ENCODE measurements around the gene ZMYND12.

Gene ZMYND12

DNA sequence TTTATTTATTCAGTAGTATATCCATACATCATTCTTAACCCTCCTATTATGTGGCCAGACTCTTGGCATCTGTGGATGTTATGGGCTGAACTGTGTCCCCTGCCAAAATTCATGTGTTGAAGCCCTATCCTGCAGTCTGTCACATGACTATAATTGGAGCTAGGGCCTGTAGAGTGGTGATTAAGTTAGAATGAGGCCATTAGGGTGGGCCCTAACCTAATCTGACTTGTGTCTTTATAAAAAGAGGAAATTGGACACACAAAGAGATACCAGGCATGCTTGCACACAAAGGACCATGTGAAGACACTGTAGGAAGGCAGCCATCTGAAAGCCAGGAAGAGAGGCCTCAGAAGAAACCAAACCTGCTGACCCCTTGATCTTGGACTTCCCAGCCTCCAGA is 6.6 kb downstream of the ZMYND12 start:
- Histone ChIP-seq H3K27ac (no peak overlapping the region), H3K9me3 (no peaks in the 10 kb centered on the region), H3K4me1 (no peaks in the 10 kb centered on the region), H3K4me3 (no peak overlapping the region), H4K20me1 (no peaks in the 10 kb centered on the region), H3K36me3 (no peaks in the 10 kb centered on the region), H3K27me3 (no peaks in the 10 kb centered on the region), H3K9ac (no peak overlapping the region), H3K4me2 (no peak overlapping the region)
- no peak for TF ChIP-seq Cebpa-rat (IDR thresholded peaks at IDR 0.05)

DNA sequence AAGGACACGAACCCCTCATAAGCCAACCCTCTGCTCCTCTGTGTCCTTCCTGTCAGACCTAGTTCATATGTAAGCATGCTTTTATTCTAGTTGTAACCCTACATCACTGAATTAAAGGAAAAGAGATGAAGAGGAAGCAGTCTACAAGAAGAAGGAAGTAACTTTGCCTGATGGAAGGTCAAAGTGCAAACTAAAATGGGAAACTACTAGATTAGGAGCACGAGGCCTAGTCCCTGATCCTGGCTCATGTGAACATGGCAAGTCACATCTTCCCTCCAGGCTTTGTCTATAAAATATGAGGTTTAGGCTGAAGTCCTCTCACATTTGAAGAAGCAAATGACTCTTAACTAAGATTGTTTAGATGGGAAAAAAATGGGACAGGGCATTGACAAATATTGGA is 13.2 kb downstream of the ZMYND12 start:
- Histone ChIP-seq H3K9ac (no peak overlapping the region), H3K27me3 (no peaks in the 10 kb centered on the region), H3K36me3 (no peaks in the 10 kb centered on the region), H4K20me1 (no peaks in the 10 kb centered on the region), H3K4me2 (no peak overlapping the region), H3K4me1 (no peaks in the 10 kb centered on the region), H3K9me3 (no peaks in the 10 kb centered on the region), H3K27ac (no peak overlapping the region), H3K4me3 (no peak overlapping the region)
- no peak for TF ChIP-seq Cebpa-rat (IDR thresholded peaks at IDR 0.05)

DNA sequence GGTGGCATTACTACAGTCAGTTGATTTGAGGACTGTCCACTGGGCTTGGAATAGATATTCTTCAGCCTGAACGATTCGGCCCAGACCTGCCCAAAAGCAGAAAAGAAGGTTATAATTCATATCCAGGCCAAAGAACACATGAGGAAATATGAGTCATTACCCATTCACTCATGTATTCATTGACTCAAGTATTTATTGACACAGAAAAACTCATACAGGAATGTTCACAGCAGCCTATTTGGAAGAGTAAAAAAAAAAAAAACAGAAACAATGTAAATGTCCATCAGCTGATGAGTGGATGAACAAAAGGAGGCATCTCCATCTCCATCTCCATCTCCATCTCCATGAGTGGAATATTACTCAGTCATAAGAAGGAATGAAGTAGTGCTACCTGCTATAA is 15.9 kb downstream of the ZMYND12 start:
- Histone ChIP-seq H3K4me3 (no peak overlapping the region), H3K27ac (no peak overlapping the region), H3K9ac (no peak overlapping the region), H4K20me1 (no peaks in the 10 kb centered on the region), H3K9me3 (no peaks in the 10 kb centered on the region), H3K4me2 (no peak overlapping the region), H3K27me3 (no peaks in the 10 kb centered on the region), H3K36me3 (no peaks in the 10 kb centered on the region), H3K4me1 (no peaks in the 10 kb centered on the region)
- TF ChIP-seq Cebpa-rat (IDR thresholded peaks at IDR 0.05): no peak

DNA sequence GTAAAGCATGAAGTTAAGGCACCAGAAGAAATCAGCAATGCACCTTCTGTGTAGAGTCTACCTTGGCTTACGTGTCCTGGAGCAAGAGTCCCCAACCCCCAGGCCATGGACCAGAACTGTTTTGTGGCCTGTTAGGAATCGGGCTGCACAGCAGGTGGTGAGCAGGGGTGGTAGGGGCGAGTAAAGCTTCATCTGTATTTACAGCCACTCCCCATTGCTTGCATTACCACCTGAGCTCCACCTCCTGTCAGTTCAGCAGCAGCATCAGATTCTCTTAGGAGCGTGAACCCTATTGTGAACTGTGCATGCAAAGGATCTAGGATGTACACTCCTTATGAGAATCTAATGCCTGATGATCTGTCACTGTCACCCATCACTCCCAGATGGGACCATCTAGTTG is 21.5 kb downstream of the ZMYND12 start:
- H3K4me1 ChIP-seq: peaks cover 10% of the 10 kb centered on the region
- H4K20me1 ChIP-seq: no peaks in the 10 kb centered on the region
- no peak overlapping the region for H3K27ac ChIP-seq
- no peak for TF ChIP-seq Cebpa-rat (IDR thresholded peaks at IDR 0.05)
- no peak overlapping the region for H3K4me2 ChIP-seq
- no peaks in the 10 kb centered on the region for H3K36me3 ChIP-seq
- H3K9me3 ChIP-seq: no peaks in the 10 kb centered on the region
- no peak overlapping the region for H3K4me3 ChIP-seq
- H3K9ac ChIP-seq: no peak overlapping the region
- no peaks in the 10 kb centered on the region for H3K27me3 ChIP-seq

DNA sequence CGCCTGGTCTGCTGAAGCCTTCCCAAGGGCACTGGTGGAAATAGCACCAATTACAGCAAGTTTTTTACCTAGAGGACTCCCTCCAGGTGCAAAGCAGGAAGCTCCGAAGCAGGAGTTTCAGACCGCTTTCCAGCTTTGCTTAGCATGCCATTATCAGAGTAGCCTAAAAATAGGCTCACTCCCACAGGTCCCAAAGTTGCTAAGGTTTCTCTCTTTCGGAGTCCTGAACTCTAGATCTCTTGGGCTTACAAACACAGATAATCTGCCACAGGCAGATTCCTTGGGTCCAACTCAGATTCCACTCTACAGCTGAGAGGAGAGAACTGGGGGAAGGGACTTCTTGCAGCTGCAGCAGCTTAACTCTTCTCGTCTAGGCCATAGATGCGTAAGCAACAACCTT is 22.5 kb downstream of the ZMYND12 start:
- Histone ChIP-seq H3K27me3 (no peaks in the 10 kb centered on the region), H3K4me1 (peaks cover 10% of the 10 kb centered on the region), H3K4me2 (no peak overlapping the region), H3K9me3 (no peaks in the 10 kb centered on the region), H3K9ac (no peak overlapping the region), H3K36me3 (no peaks in the 10 kb centered on the region), H3K27ac (no peak overlapping the region), H3K4me3 (no peak overlapping the region), H4K20me1 (no peaks in the 10 kb centered on the region)
- TF ChIP-seq Cebpa-rat (IDR thresholded peaks at IDR 0.05): no peak

DNA sequence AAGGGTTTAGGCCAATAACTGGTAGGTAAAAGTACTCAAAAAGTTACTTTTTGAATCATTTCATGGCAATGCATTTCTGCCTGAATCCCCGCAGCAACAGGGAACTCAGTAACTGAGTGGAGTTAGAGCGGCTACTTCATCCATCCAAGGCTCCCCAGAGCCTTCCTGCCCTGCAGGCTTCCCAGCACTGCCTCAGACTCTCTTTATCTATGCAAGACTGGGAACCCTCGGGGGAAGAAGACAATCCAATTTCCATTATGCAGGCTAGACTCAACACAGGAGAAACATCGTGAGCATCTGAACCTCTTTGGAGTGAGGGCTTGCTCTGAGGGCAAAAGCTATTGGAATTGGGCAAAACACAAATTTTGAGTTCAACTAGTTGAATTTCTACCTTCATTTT is 23.1 kb downstream of the ZMYND12 start:
- Histone ChIP-seq H3K4me2 (no peak overlapping the region), H4K20me1 (no peaks in the 10 kb centered on the region), H3K27ac (no peak overlapping the region), H3K4me3 (no peak overlapping the region), H3K27me3 (no peaks in the 10 kb centered on the region), H3K4me1 (peaks cover 10% of the 10 kb centered on the region), H3K9me3 (no peaks in the 10 kb centered on the region), H3K36me3 (no peaks in the 10 kb centered on the region), H3K9ac (no peak overlapping the region)
- TF ChIP-seq Cebpa-rat (IDR thresholded peaks at IDR 0.05): no peak

DNA sequence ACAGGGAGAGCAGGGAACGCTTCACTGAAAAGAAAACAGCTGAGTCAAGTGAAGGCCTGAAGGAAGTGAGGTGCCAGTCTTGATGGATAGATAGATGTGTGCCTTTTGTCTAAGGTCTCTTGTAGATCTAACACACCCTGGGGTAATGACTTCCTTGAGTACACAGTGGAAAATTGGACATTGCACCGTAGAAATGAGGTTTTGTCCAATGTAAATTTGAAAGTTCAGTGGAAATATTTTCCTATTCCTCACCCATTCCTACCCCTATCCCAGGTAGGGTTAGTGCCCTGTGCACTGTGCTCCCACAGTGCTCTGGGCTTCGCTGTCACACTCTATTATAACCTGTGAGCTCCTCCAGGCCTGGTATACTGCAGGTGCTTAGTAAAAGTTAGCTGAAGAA is 24.3 kb downstream of the ZMYND12 start:
- no peak overlapping the region for H3K4me2 ChIP-seq

DNA sequence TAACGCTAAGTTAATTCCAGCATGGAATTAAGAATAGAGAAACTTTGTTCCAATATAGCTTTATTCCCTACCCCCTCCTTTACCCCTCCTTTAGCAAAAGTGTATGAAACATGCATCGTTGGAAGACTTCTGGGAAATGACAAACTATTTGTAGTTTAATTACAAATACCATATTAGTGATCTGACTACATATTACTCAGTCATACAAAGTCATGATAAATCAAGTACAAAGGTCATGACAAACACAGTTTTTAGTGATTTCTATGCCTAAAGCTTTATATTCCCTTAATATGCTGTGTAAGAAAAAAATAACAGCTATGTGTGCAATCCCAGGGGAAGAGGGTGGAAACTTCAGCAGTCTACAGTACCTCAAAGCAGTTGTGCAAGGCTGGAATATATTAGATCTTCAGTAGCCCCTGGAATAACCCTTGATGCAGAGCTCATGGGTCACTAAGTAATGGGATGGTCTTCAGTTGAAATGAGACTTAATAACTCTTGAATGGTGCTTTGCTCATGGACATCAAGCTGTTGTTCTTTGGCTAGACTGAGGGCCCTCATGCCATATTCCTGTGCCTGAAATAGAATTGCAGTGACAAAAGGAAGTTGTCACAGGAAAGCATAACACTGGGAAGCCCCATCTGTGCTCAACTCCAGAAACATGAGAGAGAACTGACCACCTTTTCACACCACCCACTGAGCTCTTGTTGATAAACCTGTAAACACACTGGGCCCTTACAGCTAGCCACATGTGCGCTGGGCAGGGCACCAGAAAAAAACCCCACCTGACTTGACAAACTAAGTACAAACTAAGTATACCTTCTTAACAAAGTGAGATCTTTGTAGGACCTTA is 25.3 kb downstream of the ZMYND12 start:
- no peaks in the 10 kb centered on the region for H3K27me3 ChIP-seq
- H3K27ac ChIP-seq: no peak overlapping the region
- no peak overlapping the region for H3K4me3 ChIP-seq
- H4K20me1 ChIP-seq: no peaks in the 10 kb centered on the region
- H3K4me1 ChIP-seq: peaks cover 10% of the 10 kb centered on the region
- TF ChIP-seq Cebpa-rat (IDR thresholded peaks at IDR 0.05): no peak
- H3K9ac ChIP-seq: no peak overlapping the region
- H3K36me3 ChIP-seq: no peaks in the 10 kb centered on the region
- H3K4me2 ChIP-seq: peak overlapping the region; percentile 55
- no peaks in the 10 kb centered on the region for H3K9me3 ChIP-seq

More for the DNA sequence above, 24.3 kb downstream of the ZMYND12 start:
- Histone ChIP-seq H3K9ac (no peak overlapping the region), H3K9me3 (no peaks in the 10 kb centered on the region), H3K4me3 (no peak overlapping the region), H3K27ac (no peak overlapping the region), H4K20me1 (no peaks in the 10 kb centered on the region), H3K36me3 (no peaks in the 10 kb centered on the region), H3K4me1 (peaks cover 10% of the 10 kb centered on the region), H3K27me3 (no peaks in the 10 kb centered on the region)
- no peak for TF ChIP-seq Cebpa-rat (IDR thresholded peaks at IDR 0.05)

DNA sequence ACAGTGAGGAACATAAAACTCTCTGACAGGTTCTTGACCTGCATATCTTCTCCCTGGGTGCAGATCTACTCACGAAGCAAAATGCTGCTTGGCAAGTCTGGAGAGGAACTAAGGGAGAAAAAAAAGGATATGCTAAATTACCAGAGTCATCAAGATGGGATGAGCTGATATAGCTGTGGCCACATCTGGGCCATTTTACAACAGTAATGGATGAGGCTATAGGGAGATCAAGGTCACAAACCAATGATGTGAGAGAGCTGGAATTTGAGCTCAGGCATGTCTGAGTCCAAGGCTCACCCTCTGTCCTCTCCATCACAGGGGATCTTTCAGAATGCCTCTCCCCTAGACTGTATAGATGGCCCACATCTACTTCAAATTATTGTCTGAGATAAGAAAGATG is 26.2 kb downstream of the ZMYND12 start:
- no peak for TF ChIP-seq Cebpa-rat (IDR thresholded peaks at IDR 0.05)
- Histone ChIP-seq H3K27me3 (no peaks in the 10 kb centered on the region), H3K27ac (no peak overlapping the region), H4K20me1 (no peaks in the 10 kb centered on the region), H3K4me1 (peaks cover 10% of the 10 kb centered on the region), H3K4me2 (no peak overlapping the region), H3K36me3 (no peaks in the 10 kb centered on the region), H3K9ac (no peak overlapping the region), H3K9me3 (no peaks in the 10 kb centered on the region), H3K4me3 (no peak overlapping the region)

DNA sequence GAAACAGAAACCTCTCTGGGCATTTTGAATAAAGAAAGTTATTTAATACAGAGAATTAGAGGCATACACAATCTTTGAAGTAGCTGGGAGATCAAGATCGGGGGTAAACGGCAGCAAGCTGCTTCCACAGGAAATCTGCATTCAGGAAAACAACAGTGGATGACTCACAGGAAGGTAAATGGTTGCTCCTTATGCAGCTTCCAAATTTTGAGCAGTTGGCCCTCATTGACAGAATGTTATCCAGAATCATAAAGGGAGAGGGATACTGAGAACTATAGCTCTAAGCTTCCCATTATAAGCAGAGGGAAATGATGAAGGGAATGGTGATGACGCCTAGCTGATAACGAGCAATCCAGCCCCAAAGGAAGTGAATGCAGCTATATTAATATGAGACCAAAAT is 28.6 kb downstream of the ZMYND12 start:
- no peak overlapping the region for H3K4me2 ChIP-seq
- peaks cover 16% of the 10 kb centered on the region for H3K4me1 ChIP-seq
- TF ChIP-seq Cebpa-rat (IDR thresholded peaks at IDR 0.05): no peak
- no peak overlapping the region for H3K27ac ChIP-seq
- no peak overlapping the region for H3K9ac ChIP-seq
- H4K20me1 ChIP-seq: no peaks in the 10 kb centered on the region
- H3K4me3 ChIP-seq: no peak overlapping the region
- no peaks in the 10 kb centered on the region for H3K27me3 ChIP-seq
- no peaks in the 10 kb centered on the region for H3K9me3 ChIP-seq
- H3K36me3 ChIP-seq: no peaks in the 10 kb centered on the region
